AG09319 (cell line): ENCODE results near the gene UBE2D2.
"Not testable (repeated sequence)": the region's sequence is repeated elsewhere in the genome, so short reads cannot be mapped to it uniquely, and the experiment has no call there.

ENCODE experiments used
- DNase-seq: peaks from one replicate; pipeline ENCODE4 v3.0.0-alpha.2; 2010; ENCODE audit warnings: low read depth; ENCODE audit errors: extremely low read depth
- CTCF ChIP-seq: IDR thresholded peaks from 2 replicates; pipeline ENCODE4 v1.5.1; 2011; ENCODE audit warnings: low read depth, mild to moderate bottlenecking, inconsistent platforms, low read length, moderate library complexity

The UBE2D2 gene

DNA sequence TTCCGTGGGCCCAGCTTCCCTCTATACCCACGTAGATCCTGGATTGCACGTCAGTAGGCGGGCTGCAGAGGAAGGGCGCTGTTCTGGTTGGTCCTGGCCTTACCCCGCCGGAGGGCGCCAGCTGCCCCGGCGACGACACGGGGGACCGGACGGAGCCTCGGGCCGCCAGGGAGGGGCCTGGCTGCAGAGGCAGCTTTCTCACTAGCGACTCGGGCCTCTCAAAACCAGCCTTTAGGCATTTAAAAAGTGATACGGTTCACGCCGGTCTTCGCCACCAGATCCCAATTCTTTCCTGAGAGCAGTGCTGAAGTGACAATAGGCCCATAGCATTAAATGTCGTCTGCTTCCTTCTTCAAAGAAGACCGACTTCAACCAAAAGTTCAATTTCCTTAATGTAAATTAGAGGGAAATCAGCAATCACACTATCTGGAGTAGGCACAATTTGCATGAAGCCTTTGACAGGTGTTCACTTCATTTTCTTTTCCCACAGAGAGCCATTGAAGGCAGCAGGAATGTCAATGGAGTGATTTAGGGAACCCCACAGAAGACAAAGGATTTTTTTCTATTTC lies 17.6 kb upstream of the UBE2D2 start:
- peak; percentile 5 for TF ChIP-seq CTCF
- no peak for DNase-seq

- not testable (repeated sequence) for DNase-seq
Measured at GRCh38 chr5:139546593-139546992, 14.5 kb upstream of the UBE2D2 start.

- TF ChIP-seq CTCF: no peak
- no peak for DNase-seq
Measured at GRCh38 chr5:139549162-139549894, 11.8 kb upstream of the UBE2D2 start.

GRCh38 chr5:139550051-139550872 lies 10.9 kb upstream of the UBE2D2 start:
- DNase-seq: not testable (repeated sequence)

GRCh38 chr5:139551191-139551889 lies 9.8 kb upstream of the UBE2D2 start:
- no peak for TF ChIP-seq CTCF
- no peak for DNase-seq

DNA sequence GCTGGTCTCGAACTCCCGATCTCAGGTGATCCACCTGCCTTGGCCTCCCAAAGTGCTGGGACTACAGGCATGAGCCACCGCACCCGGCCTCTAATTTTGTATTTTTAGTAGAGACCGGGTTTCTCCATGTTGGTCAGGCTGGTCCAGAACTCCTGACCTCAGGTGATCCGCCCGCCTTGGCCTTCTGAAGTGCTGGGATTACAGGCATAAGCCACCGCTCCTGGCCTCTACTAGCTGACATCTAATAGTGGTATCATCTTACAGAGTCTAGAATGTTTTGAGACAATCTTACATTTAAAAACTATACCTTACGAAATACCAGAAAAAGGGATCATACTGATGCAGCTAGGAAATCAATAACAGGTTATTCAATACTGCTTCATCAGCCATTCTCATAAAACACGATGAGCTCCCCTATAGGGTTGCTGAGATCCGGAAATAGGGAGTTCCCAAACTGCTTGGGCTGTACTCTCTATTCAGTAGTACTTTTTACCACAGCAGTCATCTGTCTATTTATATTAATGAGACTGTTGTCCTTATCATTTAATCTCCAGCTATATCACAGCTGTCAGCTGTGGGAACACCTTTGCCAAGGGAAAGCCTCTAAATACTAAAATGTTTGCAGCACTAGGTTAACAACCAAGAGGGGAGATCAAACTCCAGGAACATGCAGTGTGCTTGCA lies 8.1 kb upstream of the UBE2D2 start:
- no peak for DNase-seq

GRCh38 chr5:139554264-139554663 lies 6.9 kb upstream of the UBE2D2 start:
- TF ChIP-seq CTCF: no peak

More for the DNA sequence above, 8.1 kb upstream of the UBE2D2 start:
- TF ChIP-seq CTCF: no peak

More at GRCh38 chr5:139554264-139554663, 6.9 kb upstream of the UBE2D2 start:
- DNase-seq: no peak
